Hematopoietic multipotent progenitor cell (in vitro differentiated cells): Measurements from ENCODE around the gene KCNK1. TPM values are rescaled to one million over a fixed set of nuclear protein-coding genes. Genes with fewer than 3 reads are reported as not detected.

Experiments used
- DNase-seq, 3 donors: peaks; one replicate each; pipeline ENCODE4 v3.0.0-alpha.2; 2011 to 2015; ENCODE audit warnings: low read depth in 2 of 3, low spot score in 2 of 3
- total RNA-seq: library from RNA; depleted of rRNA; stranded (reverse); fragments of >200 nt; gene quantifications from one replicate; pipeline ENCODE4 v1.2.3, GENCODE V29; 2012

KCNK1 gene
- total RNA-seq, 1 donor, result under 0.01 TPM

- no peak for DNase-seq
These were observed 22.0 kb downstream of the KCNK1 start for GRCh38 chr1:233635765-233636502.

- DNase-seq, result no peak
These were observed 22.6 kb downstream of the KCNK1 start for GRCh38 chr1:233636503-233636877.

- no peak for DNase-seq
These were observed 24.6 kb downstream of the KCNK1 start for GRCh38 chr1:233638513-233638912.

GRCh38 chr1:233639611-233640010 lies 25.7 kb downstream of the KCNK1 start:
- DNase-seq, result no peak

GRCh38 chr1:233640179-233640578 lies 26.3 kb downstream of the KCNK1 start:
- no peak for DNase-seq

GRCh38 chr1:233641029-233641428 lies 27.1 kb downstream of the KCNK1 start:
- no peak for DNase-seq

- no peak for DNase-seq
These were observed 33.2 kb downstream of the KCNK1 start for GRCh38 chr1:233647073-233647472.

- DNase-seq, result no peak
These were observed 33.7 kb downstream of the KCNK1 start for GRCh38 chr1:233647636-233648035.

GRCh38 chr1:233651061-233651460 lies 37.2 kb downstream of the KCNK1 start:
- no peak for DNase-seq

GRCh38 chr1:233651563-233652233 lies 37.8 kb downstream of the KCNK1 start:
- DNase-seq, result no peak

- no peak for DNase-seq
These were observed 38.6 kb downstream of the KCNK1 start for GRCh38 chr1:233652526-233652925.

- no peak for DNase-seq
These were observed 40.9 kb downstream of the KCNK1 start for GRCh38 chr1:233654658-233655280.

GRCh38 chr1:233655301-233655740 lies 41.4 kb downstream of the KCNK1 start:
- DNase-seq, result no peak

GRCh38 chr1:233656032-233656635 lies 42.2 kb downstream of the KCNK1 start:
- no peak for DNase-seq

- DNase-seq, result no peak
These were observed 42.8 kb downstream of the KCNK1 start for GRCh38 chr1:233656687-233657086.

GRCh38 chr1:233657466-233657865 lies 43.6 kb downstream of the KCNK1 start:
- no peak for DNase-seq

GRCh38 chr1:233659495-233659894 lies 45.6 kb downstream of the KCNK1 start:
- DNase-seq, result no peak

- no peak for DNase-seq
These were observed 47.7 kb downstream of the KCNK1 start for GRCh38 chr1:233661376-233662159.

- DNase-seq, result no peak
These were observed 48.8 kb downstream of the KCNK1 start for GRCh38 chr1:233662575-233663304.

- no peak for DNase-seq
These were observed 50.3 kb downstream of the KCNK1 start for GRCh38 chr1:233664253-233664652.
